Putamen (tissue), 1 donor: Measurements from ENCODE around the gene NKX2-8.
A peak's percentile ranks its signal among the peaks of the same experiment; 100 is the strongest.
"Not testable (repeated sequence)": the region's sequence is repeated elsewhere in the genome, so short reads cannot be mapped to it uniquely, and the experiment has no call there.

Source experiments
- DNase-seq: peaks from one replicate; pipeline ENCODE4 v3.0.0-alpha.2; 2016; ENCODE audit warnings: low spot score

The NKX2-8 gene

GRCh38 chr14:36580141-36580855, 2.1 kb downstream of the NKX2-8 start:
- DNase-seq = no peak

DNA sequence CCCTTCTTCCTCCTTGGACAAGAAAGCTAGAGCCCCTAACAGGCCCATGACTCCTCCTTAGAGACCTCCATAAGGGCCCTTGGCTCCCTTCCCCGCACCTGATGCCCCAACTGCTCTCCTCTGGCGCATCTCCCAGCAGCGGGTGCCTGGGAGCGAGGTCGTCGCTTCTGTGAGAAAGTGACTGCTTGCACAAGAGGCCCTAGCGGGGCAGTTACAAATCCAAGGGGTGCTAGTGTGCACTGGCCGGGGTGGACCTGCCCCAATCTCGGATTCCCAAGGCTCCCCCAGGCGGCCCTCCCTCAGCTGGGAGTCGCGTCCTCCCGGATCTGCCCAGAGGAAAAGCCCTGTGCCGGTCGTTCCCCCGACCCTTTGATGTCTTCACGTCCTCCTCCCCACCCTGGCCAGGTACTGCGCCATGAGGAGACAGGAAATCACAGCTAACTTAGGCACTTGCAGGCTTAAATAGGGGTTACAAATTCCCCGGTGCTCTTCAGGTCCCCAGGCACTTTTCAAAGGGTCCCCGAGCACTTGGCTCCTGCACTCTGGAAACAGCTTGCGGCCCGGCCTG, 2.8 kb downstream of the NKX2-8 start:
- DNase-seq = no peak

DNA sequence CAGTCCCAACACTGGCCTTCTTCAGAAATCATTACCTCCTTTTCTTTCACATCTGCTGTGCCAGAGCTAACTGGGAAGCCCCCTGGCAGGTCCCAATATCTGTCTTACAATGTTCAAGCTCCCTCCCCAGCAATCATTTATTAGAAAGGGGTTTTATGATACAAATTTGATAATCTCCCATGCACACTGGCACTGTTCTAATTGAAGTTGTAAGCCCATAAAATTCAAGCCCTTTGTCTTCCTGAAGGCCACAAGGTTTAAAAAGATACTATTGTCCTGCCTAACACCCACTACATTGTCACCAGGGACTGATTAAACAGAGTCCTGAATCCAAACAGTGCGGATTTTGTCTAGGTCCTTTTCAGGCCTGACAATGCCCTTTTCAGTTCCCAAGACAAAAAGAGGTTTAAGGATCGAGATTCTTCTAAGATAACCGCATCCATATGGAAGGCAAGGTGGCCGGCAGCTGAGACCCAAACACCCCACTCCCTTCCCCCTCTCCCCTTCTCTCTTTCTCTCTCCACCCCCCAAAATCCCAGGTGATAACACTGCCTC, 3.3 kb downstream of the NKX2-8 start:
- no peak for DNase-seq

GRCh38 chr14:36570065-36570464, 12.3 kb downstream of the NKX2-8 start:
- no peak for DNase-seq

DNA sequence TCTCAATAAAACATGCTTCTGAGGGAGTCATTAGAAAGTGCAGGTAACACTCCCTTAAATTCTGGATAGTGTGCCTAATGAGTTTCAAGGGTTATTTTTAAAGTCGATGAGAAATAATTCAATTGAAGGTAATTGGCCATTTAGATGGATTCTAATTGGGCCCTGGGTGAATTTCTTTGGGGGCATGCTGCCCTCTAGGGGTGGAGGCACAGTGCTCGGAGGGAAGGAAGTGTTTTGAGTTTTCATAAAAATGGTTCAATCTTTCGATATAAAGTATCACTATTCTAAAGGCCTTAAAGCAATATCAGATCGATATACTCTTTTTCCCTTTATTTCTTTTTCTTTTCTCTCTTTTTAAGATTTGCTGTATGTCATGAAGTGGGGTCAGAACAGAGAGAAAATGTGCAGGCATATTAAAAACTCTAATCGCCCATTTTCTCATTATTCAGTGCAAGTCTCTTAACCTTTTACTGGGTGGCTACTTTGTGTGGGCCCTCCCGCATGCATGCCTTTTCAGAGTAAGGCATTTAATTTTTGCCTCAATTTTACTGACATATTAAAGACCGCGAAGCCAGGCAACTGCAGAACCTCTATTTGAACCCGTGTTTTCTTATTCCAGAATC, 25.5 kb downstream of the NKX2-8 start:
- DNase-seq = peak; percentile 19

GRCh38 chr14:36555998-36556743, 26.2 kb downstream of the NKX2-8 start:
- no peak for DNase-seq

DNA sequence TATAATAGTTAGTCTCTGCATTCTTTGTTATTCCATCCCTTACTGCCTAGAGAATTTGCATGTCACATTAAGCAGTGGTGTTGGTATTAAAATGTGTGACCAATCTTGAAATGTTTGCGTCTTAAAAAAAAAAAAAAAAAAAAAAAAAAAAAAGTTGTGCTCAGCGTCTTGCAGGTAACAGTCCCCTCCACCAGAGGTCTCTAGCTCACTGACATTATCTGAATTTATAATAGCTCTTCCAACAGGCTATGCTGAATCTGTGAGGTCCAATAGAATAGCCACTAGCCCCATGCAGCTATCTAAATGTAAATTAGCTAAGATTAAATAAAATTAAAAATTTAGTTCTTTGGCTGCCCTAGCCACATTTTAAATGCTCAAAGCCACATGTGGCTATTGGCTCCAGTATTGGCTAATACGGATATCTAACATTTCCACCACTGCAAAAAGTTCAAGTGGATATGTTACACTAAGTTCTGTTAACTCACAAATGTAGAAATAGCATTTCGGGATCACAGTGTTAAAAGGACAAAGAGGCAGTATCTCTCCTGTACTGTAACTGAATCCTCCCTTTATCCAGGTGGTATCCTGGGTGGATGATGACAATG, 28.7 kb downstream of the NKX2-8 start:
- DNase-seq = peak; percentile 10

DNA sequence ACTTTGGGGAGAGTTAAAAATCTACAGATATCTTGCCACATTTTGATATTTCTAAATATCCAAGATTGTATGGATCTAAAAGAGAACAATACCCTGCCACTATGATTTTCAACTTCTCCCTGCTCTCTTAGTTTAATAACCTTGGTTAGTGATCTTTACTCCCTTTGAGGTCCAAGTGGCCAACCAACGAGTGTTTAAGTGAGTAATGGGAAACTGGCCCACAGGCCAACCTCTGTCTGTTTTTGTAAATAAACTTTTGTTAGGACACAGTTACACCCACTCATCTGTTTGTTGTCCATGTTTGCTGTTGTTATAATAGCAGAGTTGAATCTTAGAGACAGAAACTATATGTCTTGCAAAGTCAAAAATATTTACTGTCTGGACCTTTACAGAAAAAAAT, 31.5 kb downstream of the NKX2-8 start:
- DNase-seq = no peak

- DNase-seq = not testable (repeated sequence)
Observed at GRCh38 chr14:36544280-36544679, 38.1 kb downstream of the NKX2-8 start.

GRCh38 chr14:36538051-36538450, 44.4 kb downstream of the NKX2-8 start:
- DNase-seq = no peak
